Tibial nerve (tissue), 3 donors: ENCODE results near the gene RBM19.

Source experiments
- CTCF ChIP-seq, 5 experiments: fragments of 200-600 bp in 3 of 5; fragments of 450-650 bp in 2 of 5; sonication (generic) in 3 of 5; IDR thresholded peaks; one replicate each; pipeline ENCODE4 v1.5.1; 2016 to 2019; ENCODE audit warnings: antibody characterized with exemption in 5 of 5, mild to moderate bottlenecking in 3 of 5, moderate library complexity in 2 of 5
- POLR2A ChIP-seq, 2 donors: fragments of 450-650 bp; IDR thresholded peaks; one replicate each; pipeline ENCODE4 v1.6.1; 2017; ENCODE audit warnings: antibody characterized with exemption in 2 of 2, mild to moderate bottlenecking in 2 of 2, moderate library complexity in 2 of 2

- TF ChIP-seq POLR2A (IDR thresholded peaks at IDR 0.05) (no peak), CTCF (IDR thresholded peaks at IDR 0.05) (no peak)
These were observed 46.8 kb upstream of the RBM19 start for GRCh38 chr12:114012744-114013431.
